ENCODE results near the gene CEP97.
A peak's percentile ranks its signal among the peaks of the same experiment; 100 is the strongest.
"Not testable (repeated sequence)": the region's sequence is repeated elsewhere in the genome, so short reads cannot be mapped to it uniquely, and the experiment has no call there.

Gene CEP97

DNA sequence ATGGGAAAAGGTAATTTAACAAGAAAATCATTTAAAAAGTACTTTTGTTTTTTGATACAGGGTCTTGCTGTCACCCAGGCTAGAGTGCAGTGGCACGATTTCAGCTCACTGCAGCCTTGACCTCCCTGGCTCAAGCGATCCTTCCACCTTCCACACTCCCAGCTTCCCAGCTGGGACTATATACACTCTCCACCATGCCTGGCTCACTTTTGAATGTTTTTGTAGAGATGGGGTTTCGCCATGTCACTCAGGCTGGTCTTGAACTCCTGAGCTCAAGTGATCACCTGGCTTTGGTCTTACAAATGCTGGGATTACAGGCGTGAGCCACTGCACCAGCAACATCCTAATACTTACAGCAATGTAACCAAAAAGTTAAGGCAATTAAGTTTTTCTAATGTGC lies 43.9 kb upstream of the CEP97 start:
- no peak overlapping the region for H3K4me3 ChIP-seq (ENCODE audit: low read depth, low read length)
- no peak for TF ChIP-seq CTCF (IDR thresholded peaks at IDR 0.05; ENCODE audit: insufficient read depth, low read depth, low read length, missing control alignments)
- DNase-seq (ENCODE audit: low read depth), result no peak

DNA sequence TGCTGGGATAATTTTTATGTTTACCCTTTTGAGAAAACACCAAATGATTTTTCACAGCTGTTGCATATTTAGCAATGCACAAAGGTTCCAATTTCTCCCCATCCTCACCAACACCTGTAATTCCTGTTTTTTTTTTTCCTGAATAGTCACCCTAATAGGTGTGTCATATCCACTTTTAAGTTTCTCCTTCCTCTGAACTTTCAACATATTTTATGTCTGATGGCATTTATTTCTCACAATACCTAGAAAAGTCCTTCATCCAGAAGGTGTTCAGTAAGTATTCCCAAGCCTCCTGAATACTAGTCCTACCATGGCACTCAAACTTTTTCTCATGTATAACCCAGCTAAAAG lies 39.4 kb upstream of the CEP97 start:
- peak overlapping the region; percentile 95 for H3K4me3 ChIP-seq (ENCODE audit: low read depth, low read length)
- no peak for DNase-seq (ENCODE audit: low read depth)
- no peak for TF ChIP-seq CTCF (IDR thresholded peaks at IDR 0.05; ENCODE audit: insufficient read depth, low read depth, low read length, missing control alignments)

DNA sequence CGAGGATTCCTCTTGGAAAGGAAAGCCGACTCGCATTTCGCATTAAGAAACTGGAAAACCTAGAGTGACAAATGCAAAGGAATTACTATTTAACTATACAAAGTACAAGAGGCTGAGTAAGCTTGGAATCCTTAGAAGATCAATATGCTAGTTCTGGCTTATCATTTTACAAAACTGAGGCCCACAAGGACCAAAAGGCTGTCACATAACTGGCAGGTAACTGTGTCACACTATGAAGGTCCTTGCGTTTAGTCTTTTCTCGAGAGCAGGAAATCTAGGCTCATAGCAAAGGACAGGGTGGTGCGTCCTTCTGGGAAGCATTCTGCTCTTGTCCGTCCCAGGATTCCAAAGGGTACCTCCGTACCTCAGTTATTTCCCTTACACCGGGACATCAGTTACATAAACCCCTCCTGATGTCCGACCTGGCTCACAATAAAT lies 38.5 kb upstream of the CEP97 start:
- TF ChIP-seq CTCF (IDR thresholded peaks at IDR 0.05; ENCODE audit: insufficient read depth, low read depth, low read length, missing control alignments), result no peak
- peak overlapping the region; percentile 95 for H3K4me3 ChIP-seq (ENCODE audit: low read depth, low read length)
- no peak for DNase-seq (ENCODE audit: low read depth)

GRCh38 chr3:101687142-101687931 lies 37.1 kb upstream of the CEP97 start:
- H3K4me3 ChIP-seq (ENCODE audit: low read depth, low read length), result peak overlapping the region; percentile 95
- no peak for DNase-seq (ENCODE audit: low read depth)
- TF ChIP-seq CTCF (IDR thresholded peaks at IDR 0.05; ENCODE audit: insufficient read depth, low read depth, low read length, missing control alignments), result no peak

DNA sequence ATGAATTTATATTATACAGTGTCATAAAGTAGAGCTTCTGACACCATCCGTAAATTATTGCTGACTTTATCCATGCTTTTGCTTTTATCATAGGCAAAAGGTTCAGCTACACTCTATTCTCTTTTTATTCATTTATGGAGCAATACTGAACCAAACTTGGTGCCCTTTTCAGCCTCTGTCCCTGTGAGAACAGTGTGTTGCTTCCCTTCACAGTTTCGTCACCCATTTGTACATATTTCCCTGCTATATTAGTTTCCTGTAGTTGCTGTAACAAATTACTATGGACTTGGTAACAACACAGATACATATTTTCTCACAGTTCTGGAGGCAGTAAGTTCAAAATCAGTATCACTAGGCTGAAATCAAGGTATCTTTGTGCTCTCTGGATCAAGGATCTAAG lies 35.1 kb upstream of the CEP97 start:
- no peak for TF ChIP-seq CTCF (IDR thresholded peaks at IDR 0.05; ENCODE audit: insufficient read depth, low read depth, low read length, missing control alignments)
- H3K4me3 ChIP-seq (ENCODE audit: low read depth, low read length), result no peak overlapping the region
- no peak for DNase-seq (ENCODE audit: low read depth)

DNA sequence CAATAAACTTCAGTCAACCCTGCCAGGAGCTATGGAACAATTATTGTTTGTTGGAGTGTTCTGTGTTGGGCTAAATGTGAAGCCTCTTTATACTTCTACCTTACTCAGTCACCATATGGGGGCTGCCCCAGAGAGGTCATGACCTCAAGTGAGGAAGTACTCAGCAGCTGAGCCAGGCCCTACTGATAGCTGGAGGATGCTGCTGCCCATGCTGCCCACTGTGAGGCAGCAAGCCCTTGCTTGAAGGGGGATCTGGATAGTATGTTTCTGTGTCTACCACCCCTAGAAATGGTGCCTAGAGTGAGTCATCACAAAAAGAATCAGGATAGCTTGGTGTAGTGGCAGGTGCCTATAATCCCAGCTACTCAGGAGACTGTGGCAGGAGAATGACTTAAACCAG lies 33.4 kb upstream of the CEP97 start:
- no peak for TF ChIP-seq CTCF (IDR thresholded peaks at IDR 0.05; ENCODE audit: insufficient read depth, low read depth, low read length, missing control alignments)
- no peak overlapping the region for H3K4me3 ChIP-seq (ENCODE audit: low read depth, low read length)
- DNase-seq (ENCODE audit: low read depth), result peak; percentile 35

GRCh38 chr3:101691685-101692671 lies 32.4 kb upstream of the CEP97 start:
- not testable (repeated sequence) for DNase-seq (ENCODE audit: low read depth); H3K4me3 ChIP-seq (ENCODE audit: low read depth, low read length)
